Muscle of back (tissue), 11 donors: ENCODE data around the gene MAPK7. TPM values are rescaled to one million over a fixed set of nuclear protein-coding genes. Genes with fewer than 3 reads are reported as not detected.
A peak's percentile ranks its signal among the peaks of the same experiment; 100 is the strongest.

ENCODE experiments used
- DNase-seq, 3 donors: peaks; one replicate each; pipeline versions ENCODE4 v3.0.0 to v3.0.0-alpha.2; 2013
- polyA plus RNA-seq, 10 donors: library from polyadenylated mRNA; unstranded; fragments of 120-200 nt; gene quantifications; one replicate each; pipeline ENCODE4 v1.2.1, GENCODE V29; 2013; ENCODE audit not compliant: insufficient read length in 10 of 10

MAPK7 gene
- polyA plus RNA-seq, 10 donors, result 18.3 to 27.3 (median 22.5) TPM

DNA sequence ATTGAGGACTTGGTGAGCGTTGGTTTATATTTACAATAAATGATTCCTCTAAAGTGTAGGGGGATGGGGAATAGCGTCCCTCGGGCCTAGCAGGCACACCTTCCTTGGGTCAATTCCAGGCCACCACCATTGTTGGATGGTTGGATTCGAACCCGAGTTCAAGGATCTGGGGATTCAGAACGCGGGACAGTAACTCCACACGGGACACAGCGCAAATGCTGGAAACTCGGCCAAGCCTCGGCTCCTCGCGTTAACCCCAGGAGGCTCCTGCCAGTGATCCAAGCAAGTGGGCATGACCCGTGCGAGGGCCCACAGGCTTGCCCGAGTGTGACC, 16.4 kb upstream of the MAPK7 start:
- DNase-seq, result no peak

DNA sequence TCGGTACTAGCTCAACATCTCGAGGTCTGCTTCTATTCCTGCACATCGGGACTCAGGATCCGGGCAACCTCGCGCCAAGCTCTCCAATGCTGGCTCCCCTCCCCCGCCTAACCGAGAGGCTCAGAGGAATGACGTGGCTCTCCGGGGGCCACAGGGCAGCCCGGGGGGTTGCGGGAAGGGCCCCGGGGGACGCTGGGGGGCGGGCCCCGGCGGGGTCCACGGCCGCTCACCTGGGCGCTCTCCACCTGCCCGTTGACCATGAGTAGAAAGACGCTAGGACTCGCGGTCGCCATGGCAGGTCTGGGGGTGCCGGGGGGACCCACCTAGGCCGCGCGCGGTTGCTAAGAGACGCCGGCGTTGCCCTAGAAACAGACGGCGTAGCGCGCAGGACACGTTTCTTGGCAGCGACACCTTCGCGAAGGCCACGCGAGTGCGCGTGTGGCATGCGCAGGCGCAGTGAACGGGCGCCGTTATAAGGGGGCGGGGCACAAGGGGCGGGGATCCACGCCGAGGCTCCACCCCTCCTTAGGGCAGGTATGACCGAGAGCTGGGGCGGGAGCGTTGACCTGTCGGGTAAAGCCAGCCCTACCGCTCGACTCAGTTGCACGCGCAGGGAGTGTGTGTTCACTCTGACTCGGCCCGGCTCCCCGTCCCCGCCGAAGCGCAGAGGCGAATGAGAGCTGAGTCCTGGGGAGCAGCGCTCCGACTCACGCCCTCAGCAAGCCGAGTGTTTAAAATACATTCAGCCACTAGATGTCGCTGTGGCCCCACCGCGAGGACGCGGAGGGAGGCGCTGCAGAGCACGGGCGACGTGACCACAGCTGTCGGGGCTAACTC, 15.8 kb upstream of the MAPK7 start, which contains the start of gene B9D1:
TSS of gene B9D1 (minus strand) at position 447 of the 837 bp plus-strand sequence. CDS start at position 293, 154 bp downstream.
- peak; percentile 92 to 98 (median 96) for DNase-seq

GRCh38 chr17:19363114-19363438, 15.2 kb upstream of the MAPK7 start:
- no peak for DNase-seq

DNA sequence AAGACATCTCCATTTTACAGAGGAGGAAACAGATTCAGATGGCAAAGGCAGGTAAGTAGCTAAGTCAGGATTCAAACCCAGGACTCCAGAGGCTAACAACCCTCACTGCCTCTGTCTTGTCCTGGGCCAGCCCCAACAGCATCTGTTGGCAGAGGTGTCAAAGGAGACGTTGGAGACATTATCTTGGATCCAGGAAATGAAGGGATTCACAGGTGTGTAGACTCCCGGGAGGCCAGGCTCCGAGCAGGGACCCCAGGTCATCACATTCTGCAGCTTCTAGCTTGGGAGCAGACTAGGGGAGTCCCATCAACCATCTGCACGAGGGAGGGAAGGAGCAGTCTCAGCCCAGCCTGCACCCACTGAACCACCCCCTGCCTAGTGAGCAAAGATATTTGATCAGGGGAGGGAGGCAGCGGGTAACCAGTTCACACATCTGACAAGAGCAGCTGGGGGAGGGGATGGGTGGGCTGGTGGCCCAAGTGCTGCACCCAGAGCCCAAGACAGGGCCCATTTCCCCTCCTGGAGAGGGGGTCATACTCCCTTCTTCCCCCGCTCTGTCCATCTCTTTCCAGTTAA, 14.8 kb upstream of the MAPK7 start:
- DNase-seq, result no peak

DNA sequence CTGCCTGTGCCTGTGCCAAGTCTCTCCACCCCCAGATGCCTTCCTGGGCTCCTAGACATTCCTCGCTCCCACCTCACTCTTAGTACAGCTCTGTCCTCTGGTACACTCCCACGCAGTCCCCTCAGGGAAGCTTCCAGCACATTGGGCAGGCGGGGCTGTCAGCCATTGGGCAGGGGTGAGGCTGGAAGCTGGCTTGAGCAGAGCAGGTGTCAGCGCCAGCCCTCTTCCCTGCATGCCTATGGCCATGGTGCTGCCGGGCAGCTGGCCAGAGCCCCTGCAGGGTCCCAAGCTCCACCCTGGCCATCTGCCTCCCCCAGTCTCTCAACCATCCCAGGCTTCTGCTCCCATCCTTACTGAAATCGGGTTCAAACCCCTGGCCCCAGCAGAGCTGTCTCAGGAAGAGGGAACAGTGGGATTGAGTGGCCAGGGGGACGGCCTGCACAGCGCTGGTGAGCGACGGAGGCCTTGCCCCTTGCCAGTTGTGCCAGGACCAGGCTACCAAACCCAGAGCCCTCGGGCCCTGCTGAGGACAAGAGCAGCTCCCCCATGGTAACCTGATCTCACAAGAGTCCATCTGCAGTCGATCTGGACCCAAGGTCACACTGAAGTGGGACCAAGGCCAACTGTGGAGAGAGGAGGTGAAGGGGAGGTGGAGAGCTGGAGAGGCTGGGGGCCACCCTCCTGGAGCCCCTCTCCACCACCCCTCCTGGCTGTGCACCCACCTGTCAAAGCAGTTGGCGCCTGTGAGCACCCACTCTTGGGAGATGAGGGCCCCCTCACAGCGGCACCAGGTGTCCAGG, 13.4 kb upstream of the MAPK7 start:
- peak in 1 of 3 donors; percentile 62 for DNase-seq

GRCh38 chr17:19365499-19365817, 12.8 kb upstream of the MAPK7 start:
- peak in 1 of 3 donors; percentile 20 for DNase-seq

GRCh38 chr17:19365833-19366636, 12.3 kb upstream of the MAPK7 start:
- no peak for DNase-seq

GRCh38 chr17:19366637-19366972, 11.7 kb upstream of the MAPK7 start:
- DNase-seq, result no peak

DNA sequence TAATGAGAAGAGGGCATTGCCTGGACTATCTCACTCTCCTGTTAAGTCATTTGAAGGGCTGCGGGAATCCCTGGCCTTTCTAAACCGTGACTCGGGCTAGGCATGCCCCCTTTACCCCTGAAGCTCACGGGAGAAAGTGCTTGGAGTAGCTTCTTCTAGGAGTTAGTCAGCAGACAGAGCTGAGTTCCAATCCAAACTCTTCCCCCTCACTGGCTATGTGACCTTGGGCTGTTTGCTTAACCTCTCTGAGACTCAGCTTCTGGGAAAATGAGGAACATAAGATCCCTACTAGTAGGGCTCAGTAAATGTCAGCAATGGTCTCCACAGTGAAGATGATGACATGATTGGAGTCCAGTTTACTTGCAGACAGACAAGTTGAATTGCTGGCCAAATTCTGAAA, 10.1 kb upstream of the MAPK7 start:
- no peak for DNase-seq

DNA sequence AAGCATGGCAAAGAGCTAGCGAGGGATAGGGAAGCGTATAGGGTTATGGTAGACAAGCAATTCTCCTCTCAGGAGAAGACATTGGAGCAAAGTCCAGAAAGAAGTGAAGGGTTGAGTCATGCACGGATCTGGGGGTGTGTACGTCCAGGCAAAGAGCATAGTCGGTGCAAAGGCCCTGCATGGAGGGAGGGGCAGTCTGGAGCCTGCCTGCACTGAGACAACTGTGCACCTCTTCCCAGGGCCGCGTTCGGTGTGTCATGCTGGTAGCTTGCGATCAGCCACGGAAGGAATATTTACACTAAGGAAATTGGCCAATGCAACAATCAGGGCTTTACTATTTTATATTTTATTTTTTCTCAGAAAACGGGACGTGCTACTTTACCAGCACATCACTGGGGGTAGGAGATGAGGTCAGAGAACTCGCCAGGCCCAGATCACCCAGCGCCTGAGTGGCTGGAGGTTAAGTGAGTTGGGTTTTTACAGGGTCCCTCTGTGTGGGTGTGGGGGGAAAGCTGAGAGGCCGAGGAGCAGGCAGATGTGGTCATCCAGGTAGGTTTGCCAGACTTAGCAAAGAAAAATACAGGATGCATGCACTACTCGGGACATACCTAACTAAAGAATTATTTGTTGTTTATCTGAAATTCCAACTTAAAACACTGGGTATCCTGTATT, 9.1 kb upstream of the MAPK7 start:
- no peak for DNase-seq

DNA sequence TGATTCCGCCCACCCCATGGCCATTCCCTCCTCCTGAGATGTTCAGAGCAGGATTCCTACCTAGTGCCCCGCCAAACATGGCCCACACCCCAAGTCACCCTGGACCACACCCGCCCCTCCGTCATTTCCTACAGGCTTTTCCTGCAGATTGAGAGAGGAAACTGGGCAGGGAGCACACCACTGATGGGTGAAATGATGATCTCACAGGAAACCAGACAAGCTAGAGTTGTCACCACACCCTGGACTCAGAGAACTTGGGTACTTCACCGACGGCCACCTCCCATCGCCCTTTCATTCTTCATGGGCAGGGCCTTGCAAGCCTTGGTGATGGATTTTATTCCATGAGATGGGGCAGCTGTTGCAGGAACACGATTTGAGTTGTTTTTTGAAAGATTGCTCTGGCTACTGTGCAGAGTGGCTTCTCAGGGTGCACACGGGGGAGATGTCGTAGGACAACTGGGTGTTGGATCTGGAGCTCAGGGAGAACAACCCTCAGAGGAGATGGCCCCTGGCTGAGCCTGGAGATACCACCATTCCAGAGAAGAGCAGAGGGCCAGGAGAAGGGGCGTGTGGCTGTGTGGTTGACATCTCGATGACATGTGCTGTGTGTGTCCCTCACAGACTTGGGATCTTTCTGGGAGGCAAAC, 8.3 kb upstream of the MAPK7 start:
- no peak for DNase-seq

GRCh38 chr17:19370493-19370960, 7.8 kb upstream of the MAPK7 start:
- no peak for DNase-seq

DNA sequence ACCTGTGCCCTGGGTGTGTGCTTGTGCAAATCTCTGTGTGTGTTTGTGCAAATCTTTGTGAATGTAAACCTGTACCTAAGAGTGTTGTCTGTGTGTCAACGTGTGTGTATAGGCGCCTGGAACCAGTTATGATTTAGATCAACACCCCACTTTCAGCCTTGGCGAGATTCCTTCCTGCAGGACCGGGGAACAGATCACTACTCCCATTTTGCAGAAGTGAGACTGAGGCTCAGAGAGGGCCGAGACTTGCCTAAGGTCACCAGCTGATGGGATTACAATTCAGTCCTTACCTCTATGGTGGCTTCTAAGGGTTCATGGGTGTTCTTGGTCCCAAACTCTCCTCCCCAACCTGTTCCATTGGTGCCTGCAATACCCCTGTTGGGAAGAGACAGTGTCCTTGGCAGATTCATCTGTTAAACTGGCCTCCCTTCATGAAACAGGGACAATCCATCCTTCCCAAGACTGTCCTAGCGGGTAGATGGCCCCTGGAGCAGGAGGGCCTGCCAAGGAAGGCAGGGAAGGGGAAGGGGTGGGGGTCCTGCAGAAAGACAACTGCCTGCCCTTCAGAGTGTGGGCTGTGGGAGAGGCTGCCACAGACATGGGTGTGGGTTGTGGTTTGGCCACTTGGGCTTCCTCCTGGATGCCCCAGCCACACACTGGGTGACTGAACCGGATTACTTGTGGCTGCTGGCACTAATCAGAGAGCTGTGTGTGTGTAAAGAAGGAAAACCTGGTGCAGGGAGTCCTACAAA, 6.9 kb upstream of the MAPK7 start:
- DNase-seq, result no peak

DNA sequence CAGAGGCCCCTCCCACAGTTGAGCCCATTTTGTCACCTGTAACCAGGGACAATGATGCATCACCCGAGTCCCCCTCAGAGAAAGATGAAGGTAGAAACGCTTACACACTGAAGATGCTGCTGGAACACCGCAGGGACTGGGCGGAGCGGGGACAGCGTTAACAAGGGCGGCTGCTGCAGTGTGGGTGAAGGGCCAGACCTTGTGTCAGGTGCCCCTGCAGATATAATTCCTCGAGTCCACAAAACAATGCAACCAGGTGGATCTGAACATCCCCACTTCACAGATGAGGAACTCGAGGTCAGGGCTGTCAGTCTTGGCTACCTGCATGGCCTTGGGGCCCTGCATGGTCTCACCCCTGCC, 6.3 kb upstream of the MAPK7 start:
- no peak for DNase-seq

- DNase-seq, result no peak
Observed at GRCh38 chr17:19372439-19372838, 5.9 kb upstream of the MAPK7 start.

DNA sequence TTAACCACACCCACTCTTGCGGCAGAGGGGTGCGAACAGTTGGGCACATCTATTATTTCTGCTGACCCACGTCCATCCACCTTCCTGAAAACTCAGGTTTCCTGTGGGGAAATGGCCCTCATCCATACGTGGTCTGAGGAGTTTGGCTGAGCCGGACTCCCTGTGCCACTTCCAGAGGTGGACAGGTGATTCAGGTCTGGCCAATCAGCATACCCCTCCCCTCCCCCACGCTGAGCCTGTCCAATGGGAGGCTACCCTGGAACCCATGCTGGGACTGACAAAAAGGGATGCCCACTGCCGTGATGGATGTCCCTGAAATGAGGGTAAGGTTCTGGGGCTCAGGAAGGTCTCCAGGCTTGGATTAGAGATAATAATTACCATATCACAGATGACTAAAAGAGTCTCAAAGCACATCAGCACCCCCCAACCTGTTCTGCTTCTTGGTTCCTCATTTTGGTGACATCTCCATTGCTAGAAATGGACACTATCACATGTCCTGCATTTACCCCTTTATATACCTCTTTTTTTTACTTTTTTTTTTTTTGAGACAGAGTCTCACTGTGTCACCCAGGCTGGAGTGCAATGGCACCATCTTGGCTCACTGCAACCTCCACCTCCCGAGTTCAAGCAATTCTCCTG, 5.3 kb upstream of the MAPK7 start:
- no peak for DNase-seq

DNA sequence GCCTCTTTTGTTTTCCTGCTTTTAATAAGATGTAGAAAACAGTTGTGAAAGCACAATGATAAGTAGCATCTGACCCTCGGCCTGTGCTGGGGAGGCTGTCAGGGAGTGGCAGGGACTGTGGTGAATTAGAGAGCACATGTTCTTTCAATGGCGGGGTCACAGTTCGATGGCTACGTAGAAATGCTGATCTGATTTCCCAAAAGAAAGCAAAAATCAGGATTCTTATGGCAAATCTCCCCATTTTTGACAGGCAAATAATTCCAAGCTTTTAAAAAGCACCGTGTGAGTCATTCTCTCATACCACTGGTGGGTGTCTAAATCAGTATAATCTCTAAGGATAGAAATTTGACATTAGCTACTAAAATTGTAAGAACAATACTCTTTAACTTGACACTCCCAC, 4.2 kb upstream of the MAPK7 start:
- no peak for DNase-seq

- DNase-seq, result no peak
Observed at GRCh38 chr17:19375732-19376131, 2.6 kb upstream of the MAPK7 start.

GRCh38 chr17:19376811-19377210, 1.5 kb upstream of the MAPK7 start:
- no peak for DNase-seq
